COLO668 (cell line): ENCODE data around the gene PTDSS2.
A peak's percentile ranks its signal among the peaks of the same experiment; 100 is the strongest.

Experiments
- DNase-seq: peaks from one replicate; lab custom pipeline; 2025; ENCODE audit not compliant: unreplicated experiment; lab: John Stamatoyannopoulos, UW

The PTDSS2 gene

GRCh38 chr11:447923-448731, 2.0 kb upstream of the PTDSS2 start:
- DNase-seq, result peak; percentile 90

- DNase-seq, result peak; percentile 55
Measured at GRCh38 chr11:450809-451451, 851 bp downstream of the PTDSS2 start.

GRCh38 chr11:451738-452137, 1.7 kb downstream of the PTDSS2 start:
- DNase-seq, result no peak

GRCh38 chr11:452203-452744, 2.2 kb downstream of the PTDSS2 start:
- DNase-seq, result no peak

GRCh38 chr11:452916-453527, 2.9 kb downstream of the PTDSS2 start:
- DNase-seq, result no peak

GRCh38 chr11:453564-453963, 3.5 kb downstream of the PTDSS2 start:
- DNase-seq, result no peak

GRCh38 chr11:454043-454442, 4.0 kb downstream of the PTDSS2 start:
- DNase-seq, result no peak

GRCh38 chr11:454801-455565, 4.9 kb downstream of the PTDSS2 start:
- DNase-seq, result no peak

- no peak for DNase-seq
Measured at GRCh38 chr11:455566-456147, 5.6 kb downstream of the PTDSS2 start.

- no peak for DNase-seq
Measured at GRCh38 chr11:456533-456932, 6.5 kb downstream of the PTDSS2 start.

GRCh38 chr11:457111-457760, 7.2 kb downstream of the PTDSS2 start:
- DNase-seq, result no peak

- no peak for DNase-seq
Measured at GRCh38 chr11:459511-460220, 9.6 kb downstream of the PTDSS2 start.

GRCh38 chr11:460331-461199, 10.5 kb downstream of the PTDSS2 start:
- no peak for DNase-seq

GRCh38 chr11:461626-462025, 11.5 kb downstream of the PTDSS2 start:
- DNase-seq, result no peak

- no peak for DNase-seq
Measured at GRCh38 chr11:462107-462890, 12.2 kb downstream of the PTDSS2 start.

GRCh38 chr11:464316-464715, 14.2 kb downstream of the PTDSS2 start:
- DNase-seq, result no peak

GRCh38 chr11:465896-466530, 15.9 kb downstream of the PTDSS2 start:
- no peak for DNase-seq
